SW 1271 (cell line): Measurements from ENCODE around the gene EML1.

ENCODE experiments used
- DNase-seq, 2 experiments: peaks; one replicate each; lab custom pipeline; 2025; lab: John Stamatoyannopoulos, UW

EML1 gene

GRCh38 chr14:99793213-99794150, at the start of gene EML1:
Gene EML1, plus strand, starts transcription at chr14:99793413. Its CDS starts 64 bp downstream, at chr14:99793477.
- DNase-seq: peak in 1 of 2 experiments; percentile 63

GRCh38 chr14:99744199-99744872, 48.9 kb upstream of the EML1 start:
- DNase-seq: no peak

- no peak for DNase-seq
Measured at GRCh38 chr14:99744873-99745224, 48.4 kb upstream of the EML1 start.

- no peak for DNase-seq
Measured at GRCh38 chr14:99745307-99745951, 47.8 kb upstream of the EML1 start.

GRCh38 chr14:99747167-99747566, 46.0 kb upstream of the EML1 start:
- DNase-seq: no peak

GRCh38 chr14:99747582-99748330, 45.5 kb upstream of the EML1 start:
- DNase-seq: no peak

- DNase-seq: no peak
Measured at GRCh38 chr14:99748529-99748928, 44.7 kb upstream of the EML1 start.

GRCh38 chr14:99749142-99749541, 44.1 kb upstream of the EML1 start:
- DNase-seq: peak in 1 of 2 experiments; percentile 12

- DNase-seq: no peak
Measured at GRCh38 chr14:99749763-99750715, 43.2 kb upstream of the EML1 start.

GRCh38 chr14:99750746-99751450, 42.3 kb upstream of the EML1 start:
- no peak for DNase-seq

GRCh38 chr14:99751539-99752485, 41.4 kb upstream of the EML1 start:
- no peak for DNase-seq

GRCh38 chr14:99752486-99753121, 40.6 kb upstream of the EML1 start:
- peak in 1 of 2 experiments; percentile 43 for DNase-seq

- no peak for DNase-seq
Measured at GRCh38 chr14:99753225-99754140, 39.7 kb upstream of the EML1 start.

- DNase-seq: no peak
Measured at GRCh38 chr14:99754141-99755067, 38.8 kb upstream of the EML1 start.

GRCh38 chr14:99755068-99755405, 38.2 kb upstream of the EML1 start:
- no peak for DNase-seq
